ENCODE measurements around the gene SIRPB2. TPM values are rescaled to one million over a fixed set of nuclear protein-coding genes. Genes with fewer than 3 reads are reported as not detected.

SIRPB2 gene
- total and polyA plus RNA-seq, 8 donors = 0.09 to 3.4 (median 0.57) TPM

DNA sequence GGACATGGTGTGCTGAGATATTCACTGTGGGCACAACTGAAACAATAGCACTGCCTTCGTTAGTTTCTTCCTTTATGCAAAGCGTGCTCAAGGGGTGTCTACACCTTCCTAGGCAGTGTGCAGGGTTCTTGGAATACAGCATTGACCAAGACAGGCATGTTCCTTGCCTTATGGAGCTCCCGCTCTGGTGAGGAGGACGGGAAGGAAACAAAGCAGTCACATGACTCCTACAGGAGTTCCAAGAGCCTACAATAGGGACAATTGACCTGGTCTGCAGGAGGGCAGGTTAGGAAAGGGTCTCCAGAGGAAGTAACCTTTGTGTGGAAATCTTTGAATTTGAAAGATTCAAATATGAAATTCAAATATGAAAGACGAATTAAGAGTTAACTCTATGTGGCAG, 25.8 kb upstream of the SIRPB2 start:
- H3K4me3 ChIP-seq = no peak overlapping the region
- no peaks in the 10 kb centered on the region for H3K4me1 ChIP-seq
- H3K9me3 ChIP-seq = no peaks in the 10 kb centered on the region
- H3K36me3 ChIP-seq = no peaks in the 10 kb centered on the region
- H3K27ac ChIP-seq = no peak overlapping the region
- DNase-seq = no peak
- no peak for FAIRE-seq
- no peak for TF ChIP-seq CTCF (IDR thresholded peaks at IDR 0.05)
- 42 to 59% methylated on average over 5 of the region's 5 CpGs for WGBS, 2 donors
- peaks cover 0 to 4% (median 0%) of the 10 kb centered on the region in 4 donors for H3K27me3 ChIP-seq
- intact Hi-C loops (cut with DNase I) = no loop called here
- no peak for ATAC-seq

GRCh38 chr20:1513801-1514200, 22.6 kb upstream of the SIRPB2 start:
- TF ChIP-seq CTCF (IDR thresholded peaks at IDR 0.05) = no peak
- WGBS, 2 donors = 41 to 45% methylated on average over 1 of the region's 1 CpG
- Histone ChIP-seq H3K36me3 (no peaks in the 10 kb centered on the region), H3K9me3 (no peaks in the 10 kb centered on the region), H3K4me3 (no peak overlapping the region), H3K27me3 (peaks cover 0 to 9% (median 0%) of the 10 kb centered on the region in 4 donors), H3K27ac (no peak overlapping the region), H3K4me1 (no peaks in the 10 kb centered on the region)
- FAIRE-seq = no peak
- ATAC-seq = no peak
- no peak for DNase-seq
- intact Hi-C loops (cut with DNase I) = no loop called here

- FAIRE-seq = no peak
- 20 to 37% methylated on average over 9 of the region's 9 CpGs for WGBS, 2 donors
- Histone ChIP-seq H3K4me1 (no peaks in the 10 kb centered on the region), H3K27ac (no peak overlapping the region), H3K4me3 (no peak overlapping the region), H3K36me3 (no peaks in the 10 kb centered on the region), H3K27me3 (peaks cover 0 to 9% (median 0%) of the 10 kb centered on the region in 4 donors), H3K9me3 (no peaks in the 10 kb centered on the region)
- no peak for ATAC-seq
- intact Hi-C loops (cut with DNase I) = no loop called here
- no peak for DNase-seq
- no peak for TF ChIP-seq CTCF (IDR thresholded peaks at IDR 0.05)
Measured at GRCh38 chr20:1509237-1509636, 18.0 kb upstream of the SIRPB2 start.

- intact Hi-C loops (cut with DNase I) = no loop called here
- FAIRE-seq = no peak
- no peaks in the 10 kb centered on the region for H3K4me1 ChIP-seq
- no peaks in the 10 kb centered on the region for H3K36me3 ChIP-seq
- no peak for TF ChIP-seq CTCF (IDR thresholded peaks at IDR 0.05)
- no peak overlapping the region for H3K4me3 ChIP-seq
- H3K27ac ChIP-seq = no peak overlapping the region
- DNase-seq = no peak
- ATAC-seq = no peak
- peaks cover 0 to 9% (median 0%) of the 10 kb centered on the region in 4 donors for H3K27me3 ChIP-seq
- no peaks in the 10 kb centered on the region for H3K9me3 ChIP-seq
Measured at GRCh38 chr20:1508574-1508973, 17.4 kb upstream of the SIRPB2 start.

- no peak overlapping the region for H3K4me3 ChIP-seq
- H3K27me3 ChIP-seq = peaks cover 0 to 5% (median 0%) of the 10 kb centered on the region in 4 donors
- H3K4me1 ChIP-seq = no peaks in the 10 kb centered on the region
- H3K9me3 ChIP-seq = no peaks in the 10 kb centered on the region
- no peak for FAIRE-seq
- no peak for ATAC-seq
- no peak for TF ChIP-seq CTCF (IDR thresholded peaks at IDR 0.05)
- DNase-seq = no peak
- no peaks in the 10 kb centered on the region for H3K36me3 ChIP-seq
- no peak overlapping the region for H3K27ac ChIP-seq
- WGBS, 2 donors = 44 to 57% methylated on average over 3 of the region's 3 CpGs
- intact Hi-C loops (cut with DNase I) = no loop called here
Measured at GRCh38 chr20:1507276-1507675, 16.1 kb upstream of the SIRPB2 start.

Measured in pancreas (tissue), 10 donors.